ENCODE measurements around the gene STS.

GRCh38 chrX:7127056-7127455 lies 20.5 kb upstream of the STS start:
- no peak for TF ChIP-seq CTCF (conservative IDR thresholded peaks at IDR 0.05; ENCODE audit: low read depth, low read length)
- no peak for TF ChIP-seq MAZ (IDR thresholded peaks at IDR 0.05; ENCODE audit: borderline replicate concordance, low read depth, low read length)
- no peak for TF ChIP-seq POLR2A (IDR thresholded peaks at IDR 0.05; ENCODE audit: low read depth, low read length)
- no peak for TF ChIP-seq SMC3 (IDR thresholded peaks at IDR 0.05; ENCODE audit: low read depth, low read length)
- no peak for TF ChIP-seq MAFK (IDR thresholded peaks at IDR 0.05; ENCODE audit: low read depth, low read length)
- TF ChIP-seq FOS (IDR thresholded peaks at IDR 0.05; ENCODE audit: low read depth, low read length) = no peak
- TF ChIP-seq RAD21 (IDR thresholded peaks at IDR 0.05; ENCODE audit: low read length) = no peak
- no peak for TF ChIP-seq CEBPB (IDR thresholded peaks at IDR 0.05; ENCODE audit: low read depth, low read length)
- TF ChIP-seq MXI1 (IDR thresholded peaks at IDR 0.05; ENCODE audit: borderline replicate concordance, low read depth, low read length) = no peak
- no peak for TF ChIP-seq USF2 (IDR thresholded peaks at IDR 0.05; ENCODE audit: low read depth, low read length)
- no peak for TF ChIP-seq BHLHE40 (IDR thresholded peaks at IDR 0.05; ENCODE audit: low read depth, low read length)
- no peak for TF ChIP-seq RCOR1 (IDR thresholded peaks at IDR 0.05; ENCODE audit: insufficient replicate concordance, low read length)
- no peak for TF ChIP-seq RFX5 (IDR thresholded peaks at IDR 0.05; ENCODE audit: low read depth, low read length)

Data from IMR-90 (cell line).